ENCODE data around the gene CCDC88C.
A peak's percentile ranks its signal among the peaks of the same experiment; 100 is the strongest.
"Not testable (repeated sequence)": the region's sequence is repeated elsewhere in the genome, so short reads cannot be mapped to it uniquely, and the experiment has no call there.

CCDC88C gene

DNA sequence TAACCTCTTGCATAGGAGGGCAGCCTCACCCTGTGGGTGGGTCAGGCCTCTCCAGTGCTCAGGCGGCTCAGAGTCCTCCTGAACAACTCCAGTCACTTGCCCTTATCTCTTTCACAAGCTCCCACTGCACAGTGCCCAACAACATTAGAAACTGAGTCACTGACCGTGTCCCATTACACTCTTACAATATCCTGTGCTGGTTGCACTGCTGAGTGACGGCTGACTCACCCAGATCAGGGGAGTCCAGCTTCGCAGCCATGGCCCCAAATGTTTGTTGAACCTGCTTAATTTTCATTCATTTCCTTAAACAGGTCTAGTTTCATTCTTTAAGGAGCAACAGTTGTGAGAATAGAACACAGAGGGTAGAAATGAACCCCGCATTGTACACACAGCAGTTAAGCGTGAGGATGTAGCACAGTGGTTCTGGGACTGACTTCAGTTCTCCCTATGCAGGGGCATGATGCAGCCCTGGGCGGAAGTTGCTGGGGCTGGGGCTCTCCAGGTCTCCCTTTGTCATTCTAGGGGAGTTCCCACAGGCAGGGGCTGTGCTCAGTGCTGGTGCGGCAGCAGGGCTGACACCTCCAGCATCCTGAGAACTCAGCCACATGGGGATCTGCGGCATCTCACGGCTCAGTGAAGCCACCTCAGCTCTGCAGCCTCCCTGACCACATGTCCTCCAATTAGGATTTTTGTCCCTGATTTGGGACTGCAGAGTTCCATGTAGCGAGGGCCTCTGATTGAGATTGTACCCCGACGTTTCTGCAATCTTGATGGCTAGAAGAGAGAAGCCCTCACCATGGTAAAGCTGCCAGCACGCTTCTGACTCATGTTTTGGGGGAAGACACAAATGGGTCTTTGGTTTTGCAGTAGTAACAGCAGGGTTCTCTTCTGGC is 189.3 kb downstream of the CCDC88C start:
- DNase-seq (ENCODE audit: low read depth in 2 of 2), result peak; percentile 65 to 81

DNA sequence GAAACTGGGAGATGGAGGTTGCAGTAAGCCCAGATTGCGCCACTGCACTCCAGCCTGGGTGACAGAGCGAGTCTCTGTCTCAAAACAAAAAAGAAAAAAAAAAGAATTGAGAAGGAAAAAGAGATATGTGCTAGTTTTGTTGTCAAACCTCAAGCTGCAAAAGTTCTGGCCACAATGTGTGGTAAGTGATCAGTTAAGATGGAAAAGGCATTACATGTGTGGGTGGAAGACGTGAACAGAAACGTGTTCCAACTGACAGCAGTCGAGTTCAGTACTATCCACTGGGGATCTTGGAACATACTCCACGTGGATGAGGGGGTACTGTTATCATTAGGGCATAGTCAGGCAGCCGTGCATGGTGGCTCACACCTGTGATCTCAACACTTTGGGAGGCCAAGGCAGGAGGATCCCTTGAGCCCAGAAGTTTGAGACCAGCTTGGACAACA is 190.4 kb downstream of the CCDC88C start:
- no peak for DNase-seq (ENCODE audit: low read depth in 2 of 2)

- not testable (repeated sequence) for DNase-seq (ENCODE audit: low read depth in 2 of 2)
Observed at GRCh38 chr14:91226360-91226759, 191.3 kb downstream of the CCDC88C start.

- no peak for DNase-seq (ENCODE audit: low read depth in 2 of 2)
Observed at GRCh38 chr14:91225025-91225424, 192.6 kb downstream of the CCDC88C start.

- no peak for DNase-seq (ENCODE audit: low read depth in 2 of 2)
Observed at GRCh38 chr14:91223028-91223783, 194.4 kb downstream of the CCDC88C start.

Data from stimulated activated CD8-positive, alpha-beta memory T cell treated with anti-CD3 and anti-CD28 coated beads, Interleukin-15, amount 100 ng/mL, for 4 hours (primary cell).